Hepatocyte (in vitro differentiated cells): Measurements from ENCODE around the gene SEC63.

Experiments used
- EZH2 ChIP-seq: fragments of 200-600 bp; sonication (generic); IDR thresholded peaks from 2 replicates; pipeline ENCODE4 v1.6.1; 2016; ENCODE audit warnings: antibody characterized with exemption, mild to moderate bottlenecking, borderline replicate concordance
- TF ChIP-seq, protein P1 (sequence below): fragments of 200-600 bp; sonication (generic); IDR thresholded peaks from 2 replicates; pipeline ENCODE4 v1.5.1; 2016; ENCODE audit warnings: antibody characterized with exemption, mild to moderate bottlenecking; ENCODE audit not compliant: poor library complexity

GRCh38 chr6:108005961-108006360, 48.0 kb upstream of the SEC63 start:
- TF ChIP-seq EZH2, result no peak
- TF ChIP-seq, protein P1, sequence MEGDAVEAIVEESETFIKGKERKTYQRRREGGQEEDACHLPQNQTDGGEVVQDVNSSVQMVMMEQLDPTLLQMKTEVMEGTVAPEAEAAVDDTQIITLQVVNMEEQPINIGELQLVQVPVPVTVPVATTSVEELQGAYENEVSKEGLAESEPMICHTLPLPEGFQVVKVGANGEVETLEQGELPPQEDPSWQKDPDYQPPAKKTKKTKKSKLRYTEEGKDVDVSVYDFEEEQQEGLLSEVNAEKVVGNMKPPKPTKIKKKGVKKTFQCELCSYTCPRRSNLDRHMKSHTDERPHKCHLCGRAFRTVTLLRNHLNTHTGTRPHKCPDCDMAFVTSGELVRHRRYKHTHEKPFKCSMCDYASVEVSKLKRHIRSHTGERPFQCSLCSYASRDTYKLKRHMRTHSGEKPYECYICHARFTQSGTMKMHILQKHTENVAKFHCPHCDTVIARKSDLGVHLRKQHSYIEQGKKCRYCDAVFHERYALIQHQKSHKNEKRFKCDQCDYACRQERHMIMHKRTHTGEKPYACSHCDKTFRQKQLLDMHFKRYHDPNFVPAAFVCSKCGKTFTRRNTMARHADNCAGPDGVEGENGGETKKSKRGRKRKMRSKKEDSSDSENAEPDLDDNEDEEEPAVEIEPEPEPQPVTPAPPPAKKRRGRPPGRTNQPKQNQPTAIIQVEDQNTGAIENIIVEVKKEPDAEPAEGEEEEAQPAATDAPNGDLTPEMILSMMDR, result no peak
